IMR-90 (cell line): ENCODE measurements around the gene DOK6. TPM values are rescaled to one million over a fixed set of nuclear protein-coding genes. Genes with fewer than 3 reads are reported as not detected.

Experiments
- ATAC-seq: fragments of 200-7000 bp; cut with Tn5 transposase; 2 replicates; pipeline ENCODE4 v1.9.1; 2020; ENCODE audit warnings: low read depth, mild to moderate bottlenecking, moderate library complexity
- BruUV-seq: library from RNA; stranded (reverse); fragments of 400-500 nt; replicated peaks from 2 replicates; lab custom pipeline; 2021; lab: Mats Ljungman, UMichigan
- CTCF ChIA-PET: fragments of 300-600 bp; formaldehyde crosslinking; extraction: SDS; loops from one replicate; lab custom pipeline; 2021; ENCODE audit warnings: antibody characterized with exemption; lab: Yijun Ruan, JAX
- POLR2A ChIA-PET: fragments of 300-600 bp; sonication (Branson Sonifier 250); formaldehyde crosslinking; loops from one replicate; lab custom pipeline; 2022; ENCODE audit warnings: antibody characterized with exemption; ENCODE audit not compliant: unreplicated experiment; lab: Charles Lee
- DNase-seq: peaks from one replicate; pipeline ENCODE4 v3.0.0; 2013
- H2AFZ ChIP-seq: replicated peaks from 2 replicates; pipeline ENCODE3; 2013; ENCODE audit warnings: low read length, mild to moderate bottlenecking; ENCODE audit not compliant: poor library complexity
- H2AK5ac ChIP-seq: 2 replicates; pipeline ENCODE4 v1.6.1; 2013; ENCODE audit warnings: low read depth, low read length, inconsistent platforms
- H2AK9ac ChIP-seq: replicated peaks from 2 replicates; pipeline ENCODE3; 2013; ENCODE audit warnings: mild to moderate bottlenecking, low read depth, low read length, moderate library complexity; ENCODE audit not compliant: poor library complexity
- H2BK120ac ChIP-seq: 2 replicates; pipeline ENCODE4 v1.6.1; 2013; ENCODE audit warnings: low read depth, low read length, inconsistent platforms
- H2BK15ac ChIP-seq: 3 replicates; pipeline ENCODE4 v1.6.1; 2013; ENCODE audit warnings: low read depth, low read length, inconsistent platforms
- H2BK20ac ChIP-seq: 2 replicates; pipeline ENCODE4 v1.6.1; 2013; ENCODE audit warnings: low read depth, mild to moderate bottlenecking, inconsistent platforms, low read length, moderate library complexity
- H2BK5ac ChIP-seq: 2 replicates; pipeline ENCODE4 v1.6.1; 2013; ENCODE audit warnings: mild to moderate bottlenecking, low read depth, low read length, inconsistent platforms; ENCODE audit not compliant: poor library complexity, severe bottlenecking
- H3K14ac ChIP-seq: replicated peaks from 2 replicates; pipeline ENCODE4 v1.6.1; 2013; ENCODE audit warnings: low read depth, low read length, inconsistent platforms
- H3K18ac ChIP-seq: 2 replicates; pipeline ENCODE4 v1.6.1; 2013; ENCODE audit warnings: low read depth, low read length, control low read depth
- H3K23ac ChIP-seq: 2 replicates; pipeline ENCODE4 v1.6.1; 2013; ENCODE audit warnings: low read depth, low read length, inconsistent platforms
- H3K27ac ChIP-seq: 2 replicates; pipeline ENCODE4 v1.5.1; 2013; ENCODE audit warnings: mild to moderate bottlenecking, control low read depth, low read length; ENCODE audit not compliant: insufficient read depth
- H3K27me3 ChIP-seq: 2 replicates; pipeline ENCODE4 v1.6.1; 2013; ENCODE audit warnings: low read length; ENCODE audit not compliant: control insufficient read depth, insufficient read depth
- H3K36me3 ChIP-seq: 2 replicates; pipeline ENCODE4 v1.6.1; 2013; ENCODE audit warnings: low read length, mixed read lengths; ENCODE audit not compliant: control insufficient read depth, insufficient read depth
- H3K4ac ChIP-seq: 2 replicates; pipeline ENCODE4 v1.6.1; 2013; ENCODE audit warnings: low read depth, low read length, inconsistent platforms
- H3K4me1 ChIP-seq: 2 replicates; pipeline ENCODE4 v1.6.1; 2013; ENCODE audit warnings: low read length, mixed read lengths; ENCODE audit not compliant: control insufficient read depth, insufficient read depth
- H3K4me2 ChIP-seq: 2 replicates; pipeline ENCODE4 v1.6.1; 2013; ENCODE audit warnings: low read depth, mild to moderate bottlenecking, control low read depth, low read length, moderate library complexity
- H3K4me3 ChIP-seq: 2 replicates; pipeline ENCODE4 v1.5.1; 2013; ENCODE audit warnings: low read depth, mild to moderate bottlenecking, control low read depth, low read length, moderate library complexity; ENCODE audit not compliant: insufficient read depth
- H3K56ac ChIP-seq: 2 replicates; pipeline ENCODE4 v1.6.1; 2013; ENCODE audit warnings: low read length, inconsistent platforms; ENCODE audit not compliant: insufficient read depth; ENCODE audit errors: extremely low read depth
- H3K79me1 ChIP-seq, 2 experiments: 2 replicates each; pipeline ENCODE4 v1.6.1; 2013; ENCODE audit warnings: low read length in 2 of 2, inconsistent platforms in 1 of 2, low read depth in 1 of 2
- H3K9ac ChIP-seq: 2 replicates; pipeline ENCODE4 v1.6.1; 2013; ENCODE audit warnings: low read depth, low read length, control low read depth
- H3K9me1 ChIP-seq: 2 replicates; pipeline ENCODE4 v1.6.1; 2013; ENCODE audit warnings: low read length, inconsistent platforms; ENCODE audit not compliant: insufficient read depth
- H3K9me3 ChIP-seq: 2 replicates; pipeline ENCODE4 v1.6.1; 2013; ENCODE audit warnings: low read length; ENCODE audit not compliant: control insufficient read depth, insufficient read depth
- H4K20me1 ChIP-seq: 2 replicates; pipeline ENCODE4 v1.6.1; 2013; ENCODE audit warnings: low read length, inconsistent platforms; ENCODE audit not compliant: insufficient read depth
- H4K5ac ChIP-seq: 2 replicates; pipeline ENCODE4 v1.6.1; 2013; ENCODE audit warnings: mild to moderate bottlenecking, low read depth, low read length, control low read depth
- H4K8ac ChIP-seq, 2 experiments: 2 replicates each; pipeline ENCODE4 v1.6.1; 2013; ENCODE audit warnings: low read depth in 2 of 2, low read length in 2 of 2, control low read depth in 1 of 2, inconsistent platforms in 1 of 2
- H4K91ac ChIP-seq: 2 replicates; pipeline ENCODE4 v1.6.1; 2013; ENCODE audit warnings: low read depth, low read length, inconsistent platforms; ENCODE audit not compliant: insufficient read depth
- BHLHE40 ChIP-seq: fragments of 150-350 bp; IDR thresholded peaks from 2 replicates; pipeline ENCODE4 v1.6.1; 2016; ENCODE audit warnings: mild to moderate bottlenecking, low read depth, low read length
- FOS ChIP-seq: fragments of 150-350 bp; IDR thresholded peaks from 2 replicates; pipeline ENCODE4 v1.6.1; 2016; ENCODE audit warnings: low read depth, low read length
- MAZ ChIP-seq: IDR thresholded peaks from 2 replicates; pipeline ENCODE4 v1.6.1; 2012; ENCODE audit warnings: low read depth, mild to moderate bottlenecking, low read length, improper control_type of control experiment, moderate library complexity, borderline replicate concordance
- RCOR1 ChIP-seq: IDR thresholded peaks from 2 replicates; pipeline ENCODE4 v1.6.1; 2012; ENCODE audit warnings: mild to moderate bottlenecking, low read length, improper control_type of control experiment; ENCODE audit not compliant: insufficient replicate concordance
- RFX5 ChIP-seq: IDR thresholded peaks from 2 replicates; pipeline ENCODE4 v1.8.0; 2012; ENCODE audit warnings: low read depth, mild to moderate bottlenecking, low read length, moderate library complexity
- WGBS, 2 experiments: methylation state at CpG; one replicate each; pipeline versions ENCODE4 v1.1.5 to v1.1.7; 2013; ENCODE audit warnings: missing lambda C conversion rate in 2 of 2; ENCODE audit not compliant: insufficient read length in 1 of 2; ENCODE audit errors: extremely low coverage in 2 of 2; 5-methylcytosine and 5-hydroxymethylcytosine counted together
- dilution Hi-C: fragments of 300-500 bp; cut with HindIII; formaldehyde crosslinking; loops from one replicate; pipeline ENCODE4 v1.14.3; 2018; ENCODE audit warnings: low sequenced_read_pairs; ENCODE audit not compliant: unreplicated experiment
- in situ Hi-C: fragments of 300-500 bp; cut with MboI; formaldehyde crosslinking; loops from 3 replicates; pipeline ENCODE4 v1.14.3; 2019; ENCODE audit warnings: low sequenced_read_pairs, inconsistent platforms, mixed read lengths
- intact Hi-C: fragments of 100-400 bp; cut with micrococcal nuclease; formaldehyde crosslinking; loops from 2 replicates; pipeline ENCODE4 v1.10.0; 2022
- polyA plus RNA-seq, 3 experiments: library from polyadenylated mRNA; depleted of rRNA; stranded (reverse); fragments of >200 nt; gene quantifications; 2 replicates each; pipeline ENCODE4 v1.2.3, GENCODE V29; 2012; ENCODE audit warnings: low replicate concordance in 1 of 3
- total RNA-seq: library from RNA; depleted of rRNA; stranded (reverse); fragments of >200 nt; gene quantifications from 2 replicates; pipeline ENCODE4 v1.2.3, GENCODE V29; 2012
- TF ChIP-seq, protein P1 (sequence below): conservative IDR thresholded peaks from 2 replicates; pipeline ENCODE4 v1.5.1; 2012; ENCODE audit warnings: mild to moderate bottlenecking, low read depth, low read length, improper control_type of control experiment

Gene DOK6
- total and polyA plus RNA-seq, 2 of the 4 experiments (the other 2 are of a cell fraction), result 1.9 to 2.7 TPM

DNA sequence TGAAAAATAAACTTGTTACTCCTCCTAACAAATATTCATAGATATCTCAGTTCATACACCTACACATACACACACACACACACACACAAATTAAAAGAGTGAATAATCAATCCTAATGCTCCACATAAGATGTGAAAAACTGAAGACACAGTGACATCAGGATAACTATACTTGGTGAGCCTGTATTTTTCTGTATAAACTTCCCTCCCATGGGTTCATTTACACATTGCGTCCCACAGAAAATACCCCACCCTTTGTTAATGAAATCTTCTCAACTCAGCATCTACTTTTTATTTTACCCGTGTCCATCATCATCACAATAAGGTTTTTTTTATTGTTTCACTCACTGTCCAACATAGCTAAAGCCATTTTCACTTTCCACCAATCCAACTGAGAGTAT, 486.6 kb downstream of the DOK6 start:
- intact Hi-C loops (no loop called here), dilution Hi-C loops (no loop called here), in situ Hi-C loops (no loop called here)
- WGBS, 2 experiments, result 77% methylated on average over 2 of the region's 2 CpGs; no CpG with 5 or more reads in 1 of the 2 experiments
- Histone ChIP-seq H2BK5ac (no peak overlapping the region), H3K4me3 (no peak overlapping the region), H2AK9ac (no peak overlapping the region), H3K9me3 (no peaks in the 10 kb centered on the region), H3K36me3 (no peaks in the 10 kb centered on the region), H3K14ac (no peak overlapping the region), H2BK20ac (no peak overlapping the region), H2BK15ac (no peak overlapping the region), H3K9ac (no peak overlapping the region), H3K4me2 (no peak overlapping the region), H4K5ac (no peak overlapping the region), H4K20me1 (no peaks in the 10 kb centered on the region), H3K27ac (no peak overlapping the region), H4K8ac (no peak overlapping the region), H2AFZ (no peak overlapping the region), H3K23ac (no peak overlapping the region), H3K79me1 (no peaks in the 10 kb centered on the region), H3K27me3 (no peaks in the 10 kb centered on the region), H2AK5ac (no peak overlapping the region), H2BK120ac (no peak overlapping the region), H3K9me1 (no peaks in the 10 kb centered on the region; the same call in none of the 2 replicates), H3K4ac (no peak overlapping the region), H3K18ac (no peak overlapping the region), H3K4me1 (0 out of 2 replicates have a peak, but pooled peaks cover 1% of the 10 kb centered on the region), H3K56ac (no peak overlapping the region), H4K91ac (no peak overlapping the region)
- no peak for TF ChIP-seq FOS
- no peak for TF ChIP-seq RCOR1
- TF ChIP-seq MAZ, result no peak
- TF ChIP-seq, protein P1, sequence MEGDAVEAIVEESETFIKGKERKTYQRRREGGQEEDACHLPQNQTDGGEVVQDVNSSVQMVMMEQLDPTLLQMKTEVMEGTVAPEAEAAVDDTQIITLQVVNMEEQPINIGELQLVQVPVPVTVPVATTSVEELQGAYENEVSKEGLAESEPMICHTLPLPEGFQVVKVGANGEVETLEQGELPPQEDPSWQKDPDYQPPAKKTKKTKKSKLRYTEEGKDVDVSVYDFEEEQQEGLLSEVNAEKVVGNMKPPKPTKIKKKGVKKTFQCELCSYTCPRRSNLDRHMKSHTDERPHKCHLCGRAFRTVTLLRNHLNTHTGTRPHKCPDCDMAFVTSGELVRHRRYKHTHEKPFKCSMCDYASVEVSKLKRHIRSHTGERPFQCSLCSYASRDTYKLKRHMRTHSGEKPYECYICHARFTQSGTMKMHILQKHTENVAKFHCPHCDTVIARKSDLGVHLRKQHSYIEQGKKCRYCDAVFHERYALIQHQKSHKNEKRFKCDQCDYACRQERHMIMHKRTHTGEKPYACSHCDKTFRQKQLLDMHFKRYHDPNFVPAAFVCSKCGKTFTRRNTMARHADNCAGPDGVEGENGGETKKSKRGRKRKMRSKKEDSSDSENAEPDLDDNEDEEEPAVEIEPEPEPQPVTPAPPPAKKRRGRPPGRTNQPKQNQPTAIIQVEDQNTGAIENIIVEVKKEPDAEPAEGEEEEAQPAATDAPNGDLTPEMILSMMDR, result no peak
- no peak for TF ChIP-seq RFX5
- no peak for TF ChIP-seq BHLHE40
- ChIA-PET CTCF (interaction anchor here (0.7 to 1.0 kb wide), 2 partner anchors 19 to 46 kb away, joined by 3 read pairs; no protein-coding TSS in a partner anchor), POLR2A (no interaction called here)
- ATAC-seq, result no peak
- no TSS peak for BruUV-seq
- no peak for DNase-seq
